Breast epithelium (tissue), 3 donors: ENCODE data around the gene ENAH.

Experiments
- CTCF ChIP-seq, 3 donors: fragments of 450-650 bp; IDR thresholded peaks; one replicate each; pipeline ENCODE4 v1.5.1; 2016 to 2017; ENCODE audit warnings: antibody characterized with exemption in 3 of 3, mild to moderate bottlenecking in 3 of 3, moderate library complexity in 3 of 3
- POLR2A ChIP-seq: fragments of 450-650 bp; IDR thresholded peaks from one replicate; pipeline ENCODE4 v1.6.1; 2016; ENCODE audit warnings: antibody characterized with exemption, mild to moderate bottlenecking, moderate library complexity

GRCh38 chr1:225580238-225581099 is 72.5 kb downstream of the ENAH start:
- TF ChIP-seq POLR2A (no peak), CTCF (IDR thresholded peaks at IDR 0.05) (no peak)
